ENCODE results near the gene METTL16. TPM values are rescaled to one million over a fixed set of nuclear protein-coding genes. Genes with fewer than 3 reads are reported as not detected.

Gene METTL16
- total and polyA plus RNA-seq, 2 experiments from 2014 or later, result 12.0 to 14.4 TPM

DNA sequence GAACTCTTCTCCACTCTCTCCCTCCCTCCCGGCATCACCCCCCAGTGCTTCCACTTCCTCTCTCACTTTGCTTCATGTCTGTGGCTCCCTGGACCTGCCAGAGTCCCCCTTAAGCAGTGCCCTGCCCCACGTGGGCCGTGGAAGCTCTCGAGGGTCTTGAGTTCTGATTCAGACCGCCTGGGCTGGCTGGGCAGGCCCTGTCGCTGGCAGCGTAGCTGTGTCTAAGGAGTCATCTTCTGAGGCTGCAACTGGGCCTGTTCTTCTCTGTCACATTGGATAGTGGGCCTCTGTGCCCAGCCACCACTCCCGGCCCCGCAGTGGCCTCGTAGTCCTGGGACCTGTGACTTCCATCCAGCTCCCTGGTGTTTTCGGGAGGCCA, 141.5 kb downstream of the METTL16 start:
- no peaks in the 10 kb centered on the region for H4K20me1 ChIP-seq (ENCODE audit: insufficient read depth)
- H3F3A ChIP-seq (ENCODE audit: insufficient read depth), result no peaks in the 10 kb centered on the region; the same call in 1 of the 2 replicates
- H2AFZ ChIP-seq, result no peak overlapping the region
- H3K9me2 ChIP-seq (ENCODE audit: insufficient read depth), result no peaks in the 10 kb centered on the region
- H3K4me1 ChIP-seq (ENCODE audit: insufficient read depth), result no peaks in the 10 kb centered on the region
- no peak for TF ChIP-seq EZH2 (IDR thresholded peaks at IDR 0.05; ENCODE audit: insufficient read depth, poor library complexity, severe bottlenecking)
- TF ChIP-seq EZH2phosphoT487 (IDR thresholded peaks at IDR 0.05; ENCODE audit: insufficient read depth, low read depth), result no peak
- in situ Hi-C loops (cut with MboI), result no loop called here
- no peaks in the 10 kb centered on the region for H3K79me2 ChIP-seq (ENCODE audit: insufficient read depth)
- DNase-seq, result no peak
- no peak overlapping the region for H3K9ac ChIP-seq
- H3K4me3 ChIP-seq, result no peak overlapping the region
- H3K4me2 ChIP-seq (ENCODE audit: unreplicated experiment), result no peak overlapping the region
- WGBS, 2 experiments (ENCODE audit: low coverage in 1 of 2, low lambda C conversion rate in 2 of 2, missing lambda C conversion rate in 2 of 2), result 66 to 67% methylated on average over 10 to 11 of the region's 11 CpGs
- no peaks in the 10 kb centered on the region for H3K27me3 ChIP-seq (replicated peaks; ENCODE audit: insufficient read depth)
- no peaks in the 10 kb centered on the region for H3K9me3 ChIP-seq (ENCODE audit: low read depth)
- H3K27ac ChIP-seq, result no peak overlapping the region
- H3K36me3 ChIP-seq (ENCODE audit: low read depth), result no peaks in the 10 kb centered on the region

DNA sequence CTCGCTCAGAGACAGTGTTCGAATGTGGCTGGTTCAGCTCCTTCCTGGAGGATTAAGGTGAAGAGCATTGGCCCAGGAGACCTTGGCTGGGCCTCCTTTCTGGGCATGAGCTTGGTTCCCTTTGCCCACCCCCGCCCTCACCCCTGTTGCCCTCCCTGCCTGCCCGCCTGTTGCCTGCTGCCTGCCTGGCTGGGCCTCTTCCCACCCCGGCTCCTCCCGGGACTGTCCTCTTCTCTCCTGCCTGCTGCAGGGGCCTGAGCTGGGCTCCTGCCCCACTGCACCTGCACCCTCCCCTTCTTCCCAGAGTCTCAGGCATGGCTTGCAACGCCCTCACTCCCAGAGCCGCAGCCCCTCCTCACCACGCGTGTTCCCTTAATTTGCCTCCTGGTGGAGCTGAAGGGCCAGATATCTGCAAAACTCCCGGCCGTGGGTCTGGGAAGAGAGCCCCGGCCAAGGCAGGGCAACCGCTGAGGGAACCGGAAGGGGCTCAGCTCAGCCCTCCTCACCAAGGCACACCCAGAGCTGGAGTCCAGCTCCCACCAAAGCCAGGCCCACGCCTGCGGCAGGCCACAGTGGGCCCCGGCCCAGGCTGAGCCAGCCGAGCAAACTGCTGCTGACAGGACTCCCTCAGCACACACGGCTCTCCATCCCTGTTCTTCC, 142.0 kb downstream of the METTL16 start:
- Histone ChIP-seq H3K4me2 (ENCODE audit: unreplicated experiment) (no peak overlapping the region), H3K27ac (no peak overlapping the region), H3K9me3 (ENCODE audit: low read depth) (no peaks in the 10 kb centered on the region), H3K4me3 (no peak overlapping the region), H3F3A (ENCODE audit: insufficient read depth) (no peaks in the 10 kb centered on the region; the same call in 1 of the 2 replicates), H4K20me1 (ENCODE audit: insufficient read depth) (no peaks in the 10 kb centered on the region), H2AFZ (no peak overlapping the region), H3K4me1 (ENCODE audit: insufficient read depth) (no peaks in the 10 kb centered on the region), H3K79me2 (ENCODE audit: insufficient read depth) (no peaks in the 10 kb centered on the region), H3K27me3 (replicated peaks; ENCODE audit: insufficient read depth) (no peaks in the 10 kb centered on the region), H3K9me2 (ENCODE audit: insufficient read depth) (no peaks in the 10 kb centered on the region), H3K36me3 (ENCODE audit: low read depth) (no peaks in the 10 kb centered on the region), H3K9ac (no peak overlapping the region)
- no peak for DNase-seq
- in situ Hi-C loops (cut with MboI), result no loop called here
- 52 to 56% methylated on average over 16 to 20 of the region's 20 CpGs for WGBS, 2 experiments (ENCODE audit: low coverage in 1 of 2, low lambda C conversion rate in 2 of 2, missing lambda C conversion rate in 2 of 2)
- no peak for TF ChIP-seq EZH2 (IDR thresholded peaks at IDR 0.05; ENCODE audit: insufficient read depth, poor library complexity, severe bottlenecking)
- TF ChIP-seq EZH2phosphoT487 (IDR thresholded peaks at IDR 0.05; ENCODE audit: insufficient read depth, low read depth), result no peak

DNA sequence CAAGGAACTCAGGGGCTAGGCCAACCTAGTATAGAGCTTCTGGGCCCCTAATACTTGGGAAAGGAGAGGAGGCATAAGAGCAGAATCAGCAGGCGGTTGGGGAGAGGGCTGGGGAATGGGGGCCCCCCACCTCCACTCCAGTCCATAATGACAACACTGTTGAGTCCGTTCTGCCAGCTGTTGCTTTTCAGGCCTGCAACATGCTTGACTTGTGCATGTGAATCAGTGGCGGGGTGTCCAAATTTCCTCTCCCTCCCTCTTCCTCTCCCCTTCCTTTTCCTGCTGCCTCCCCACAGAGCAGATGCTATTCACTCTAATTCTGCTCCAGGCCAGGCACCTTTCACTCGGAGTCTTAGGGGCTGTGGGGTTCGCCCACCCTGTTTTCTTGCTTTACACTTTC, 142.6 kb downstream of the METTL16 start:
- Histone ChIP-seq H3K27ac (no peak overlapping the region), H3K79me2 (ENCODE audit: insufficient read depth) (no peaks in the 10 kb centered on the region), H3K9me3 (ENCODE audit: low read depth) (no peaks in the 10 kb centered on the region), H3K4me2 (ENCODE audit: unreplicated experiment) (no peak overlapping the region), H3K9ac (no peak overlapping the region), H3K9me2 (ENCODE audit: insufficient read depth) (no peaks in the 10 kb centered on the region), H4K20me1 (ENCODE audit: insufficient read depth) (no peaks in the 10 kb centered on the region), H3K27me3 (replicated peaks; ENCODE audit: insufficient read depth) (no peaks in the 10 kb centered on the region), H3F3A (ENCODE audit: insufficient read depth) (no peaks in the 10 kb centered on the region; the same call in 1 of the 2 replicates), H3K4me3 (no peak overlapping the region), H3K36me3 (ENCODE audit: low read depth) (no peaks in the 10 kb centered on the region), H2AFZ (no peak overlapping the region), H3K4me1 (ENCODE audit: insufficient read depth) (no peaks in the 10 kb centered on the region)
- no peak for DNase-seq
- WGBS, 2 experiments (ENCODE audit: low coverage in 1 of 2, low lambda C conversion rate in 2 of 2, missing lambda C conversion rate in 2 of 2), result 68 to 75% methylated on average over 5 of the region's 5 CpGs
- in situ Hi-C loops (cut with MboI), result no loop called here
- no peak for TF ChIP-seq EZH2 (IDR thresholded peaks at IDR 0.05; ENCODE audit: insufficient read depth, poor library complexity, severe bottlenecking)
- no peak for TF ChIP-seq EZH2phosphoT487 (IDR thresholded peaks at IDR 0.05; ENCODE audit: insufficient read depth, low read depth)

DNA sequence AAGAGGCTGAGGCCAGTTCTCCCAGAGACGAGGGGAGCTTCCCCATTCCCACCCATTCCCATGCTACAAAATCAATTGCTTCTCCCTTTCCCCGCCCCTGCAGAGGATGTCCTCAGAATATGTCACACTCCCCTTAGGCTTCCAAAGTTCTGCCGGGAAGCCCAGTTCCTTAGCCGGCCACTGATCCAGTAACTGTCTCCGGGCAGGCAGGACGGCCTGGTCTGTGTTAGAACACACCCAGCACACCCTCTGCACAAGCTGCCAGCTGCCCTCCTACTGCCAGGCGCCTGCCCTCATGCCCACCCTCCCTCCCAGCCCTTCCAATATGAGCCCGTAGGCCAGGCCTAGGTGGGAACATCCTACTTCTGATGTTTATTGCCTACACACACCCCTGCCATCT, 143.3 kb downstream of the METTL16 start:
- Histone ChIP-seq H3K36me3 (ENCODE audit: low read depth) (no peaks in the 10 kb centered on the region), H3K4me3 (no peak overlapping the region), H3K9me2 (ENCODE audit: insufficient read depth) (no peaks in the 10 kb centered on the region), H4K20me1 (ENCODE audit: insufficient read depth) (no peaks in the 10 kb centered on the region), H3F3A (ENCODE audit: insufficient read depth) (no peaks in the 10 kb centered on the region), H3K27ac (no peak overlapping the region), H3K9me3 (ENCODE audit: low read depth) (no peaks in the 10 kb centered on the region), H3K4me1 (ENCODE audit: insufficient read depth) (no peaks in the 10 kb centered on the region), H3K79me2 (ENCODE audit: insufficient read depth) (no peaks in the 10 kb centered on the region), H3K9ac (no peak overlapping the region), H3K27me3 (replicated peaks; ENCODE audit: insufficient read depth) (no peaks in the 10 kb centered on the region), H3K4me2 (ENCODE audit: unreplicated experiment) (no peak overlapping the region), H2AFZ (no peak overlapping the region)
- TF ChIP-seq EZH2phosphoT487 (IDR thresholded peaks at IDR 0.05; ENCODE audit: insufficient read depth, low read depth), result no peak
- no peak for TF ChIP-seq EZH2 (IDR thresholded peaks at IDR 0.05; ENCODE audit: insufficient read depth, poor library complexity, severe bottlenecking)
- in situ Hi-C loops (cut with MboI), result no loop called here
- no peak for DNase-seq
- 62 to 76% methylated on average over 3 to 8 of the region's 8 CpGs for WGBS, 2 experiments (ENCODE audit: low coverage in 1 of 2, low lambda C conversion rate in 2 of 2, missing lambda C conversion rate in 2 of 2)
